ENCODE measurements around the gene TMC6.
"Not testable (repeated sequence)": the region's sequence is repeated elsewhere in the genome, so short reads cannot be mapped to it uniquely, and the experiment has no call there.

TMC6 gene

GRCh38 chr17:78082988-78083387, 45.6 kb downstream of the TMC6 start:
- no peak for DNase-seq (ENCODE audit: low read depth in 4 of 4, low spot score in 1 of 4)

DNA sequence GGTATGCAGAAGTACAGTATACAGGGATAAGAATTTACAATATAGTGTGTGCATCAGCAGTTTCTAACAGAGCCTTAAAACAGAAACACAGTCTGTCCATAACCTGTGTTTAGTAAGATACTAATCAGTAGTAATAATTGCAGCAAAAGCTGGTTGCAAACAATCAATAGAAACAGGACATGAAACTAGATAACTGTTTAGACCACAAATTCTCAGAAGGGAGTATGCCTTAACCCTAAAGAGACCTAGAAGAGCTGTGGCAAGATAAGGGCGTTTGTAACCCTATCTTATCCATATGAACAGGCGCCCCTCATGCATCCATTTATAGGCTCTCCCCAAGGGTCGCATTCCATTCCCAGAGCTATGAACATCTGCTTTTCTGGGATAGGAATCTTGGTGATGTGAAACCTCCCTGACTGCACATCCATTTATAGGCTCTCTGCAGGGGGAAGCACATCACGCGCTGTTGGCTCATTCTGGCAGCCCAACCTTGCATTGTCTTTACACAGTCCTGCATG, 46.1 kb downstream of the TMC6 start:
- DNase-seq (ENCODE audit: low read depth in 4 of 4, low spot score in 1 of 4): not testable (repeated sequence)

DNA sequence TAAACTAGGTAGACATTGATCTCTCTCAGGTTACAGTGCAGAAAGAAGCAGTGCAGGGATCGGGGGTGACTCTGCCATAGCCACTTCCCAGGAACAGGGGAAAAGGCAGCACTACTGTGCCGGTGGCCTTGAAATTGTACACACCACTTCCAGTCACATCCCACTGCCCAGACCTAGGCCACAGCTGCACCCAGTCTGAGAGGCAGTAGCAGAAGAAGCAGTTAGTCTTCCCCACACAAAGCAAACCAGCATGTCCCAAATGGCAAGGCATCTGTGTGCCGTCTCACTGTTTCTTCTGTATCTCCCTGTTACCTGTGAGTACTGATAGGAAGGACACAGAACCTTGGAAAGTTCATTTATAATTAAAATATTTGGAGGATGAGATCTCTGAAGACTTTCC, 47.0 kb downstream of the TMC6 start:
- no peak for DNase-seq (ENCODE audit: low read depth in 4 of 4, low spot score in 1 of 4)

- no peak for DNase-seq (ENCODE audit: low read depth in 4 of 4, low spot score in 1 of 4)
Observed at GRCh38 chr17:78079253-78079652, 49.3 kb downstream of the TMC6 start.

GRCh38 chr17:78075545-78075944, 53.0 kb downstream of the TMC6 start:
- no peak for DNase-seq (ENCODE audit: low read depth in 4 of 4, low spot score in 1 of 4)

DNA sequence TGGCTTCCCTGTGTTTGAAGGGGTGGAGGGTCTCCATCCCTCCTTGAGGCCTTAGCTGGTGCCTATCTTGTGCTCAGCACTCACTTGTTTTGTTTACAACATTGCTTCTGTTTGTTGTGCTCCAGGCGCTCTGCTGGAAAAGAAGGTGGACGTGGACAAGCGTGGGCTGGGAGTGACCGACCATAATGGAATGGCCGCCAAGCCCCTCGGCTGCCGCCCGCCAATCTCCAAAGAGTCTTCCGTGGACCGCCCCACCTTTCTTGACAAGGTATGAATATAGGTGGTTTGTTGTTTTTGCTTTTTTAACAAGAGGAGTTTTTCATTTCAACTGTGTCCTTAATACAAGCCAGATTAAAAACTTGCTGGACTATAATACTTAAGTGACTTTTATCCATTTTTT, 53.5 kb downstream of the TMC6 start:
- DNase-seq (ENCODE audit: low read depth in 4 of 4, low spot score in 1 of 4): no peak

DNA sequence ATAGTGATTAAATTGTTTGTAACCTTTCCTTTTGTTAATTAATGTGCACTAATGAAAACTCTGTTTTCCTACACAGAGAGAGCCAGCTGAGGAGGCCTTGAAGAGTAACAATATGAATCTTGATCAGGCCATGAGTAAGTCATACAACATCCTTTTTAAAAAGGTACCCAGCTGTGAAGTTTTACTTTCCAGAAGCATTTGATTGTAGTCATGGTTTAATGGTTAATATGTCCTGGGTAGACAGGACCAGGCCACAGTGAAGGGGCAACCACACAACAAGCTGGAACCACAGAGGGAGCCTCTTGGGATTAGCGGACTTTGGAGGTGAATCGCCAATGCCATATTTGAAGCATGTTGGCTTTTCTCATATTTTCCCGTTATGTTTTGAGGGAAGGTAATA, 55.6 kb downstream of the TMC6 start:
- DNase-seq (ENCODE audit: low read depth in 4 of 4, low spot score in 1 of 4): no peak

DNA sequence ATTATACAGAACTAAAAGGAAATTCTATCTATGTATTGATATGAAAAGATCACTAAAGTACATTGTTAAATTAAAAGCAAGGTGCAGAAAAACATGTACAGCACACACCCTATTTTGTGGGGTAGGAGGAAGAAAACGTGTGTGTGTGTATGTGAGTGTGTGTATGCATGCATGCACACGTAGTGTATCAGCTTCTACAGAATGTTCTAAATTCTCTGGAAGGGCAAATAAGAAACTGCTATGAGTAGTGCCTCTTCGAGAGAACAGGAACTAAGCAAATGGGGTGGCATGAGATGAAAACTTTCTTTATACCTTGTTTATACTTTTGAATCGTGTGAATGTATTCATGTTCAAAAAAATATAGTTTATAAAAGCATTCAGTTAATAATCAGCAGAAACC, 58.9 kb downstream of the TMC6 start:
- DNase-seq (ENCODE audit: low read depth in 4 of 4, low spot score in 1 of 4): no peak

- DNase-seq (ENCODE audit: low read depth in 4 of 4, low spot score in 1 of 4): not testable (repeated sequence)
Observed at GRCh38 chr17:78066976-78067375, 61.6 kb downstream of the TMC6 start.

DNA sequence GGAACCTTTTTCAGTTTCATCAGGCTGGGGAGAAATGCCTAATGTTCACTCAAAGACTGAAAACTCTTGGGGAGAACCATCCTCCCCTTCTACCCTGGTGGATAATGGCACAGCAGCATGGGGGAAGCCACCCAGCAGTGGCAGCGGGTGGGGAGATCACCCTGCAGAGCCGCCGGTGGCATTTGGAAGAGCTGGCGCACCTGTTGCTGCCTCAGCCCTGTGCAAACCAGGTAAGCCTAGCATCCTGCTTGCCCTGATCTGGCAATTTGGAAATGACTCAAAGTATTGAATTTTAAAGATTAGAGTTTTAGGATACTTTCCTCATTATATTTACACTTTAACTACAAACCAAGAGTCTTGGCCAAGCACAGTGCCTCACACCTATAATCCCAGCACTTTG, 63.8 kb downstream of the TMC6 start:
- no peak for DNase-seq (ENCODE audit: low read depth in 4 of 4, low spot score in 1 of 4)

- DNase-seq (ENCODE audit: low read depth in 4 of 4, low spot score in 1 of 4): no peak
Observed at GRCh38 chr17:78063489-78063888, 65.1 kb downstream of the TMC6 start.

DNA sequence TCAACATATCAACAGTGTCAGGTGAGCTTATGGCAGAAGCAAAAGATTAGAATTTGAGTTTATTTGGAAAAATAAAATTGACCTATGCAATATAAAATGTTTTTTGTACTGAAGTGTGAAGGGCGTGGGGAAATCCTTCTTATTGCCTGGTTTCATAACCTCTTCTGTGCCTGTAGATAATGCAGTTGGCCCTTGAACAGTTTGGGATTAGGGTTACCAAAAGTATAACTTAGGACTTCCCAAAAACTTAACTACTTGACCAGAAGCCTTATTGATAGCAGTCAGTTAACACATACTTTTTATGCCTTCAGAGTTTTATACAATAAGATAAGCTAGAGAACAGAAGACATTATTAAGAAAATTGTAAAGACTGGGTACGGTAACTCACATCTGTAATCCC, 66.0 kb downstream of the TMC6 start:
- no peak for DNase-seq (ENCODE audit: low read depth in 4 of 4, low spot score in 1 of 4)
